Measurements from ENCODE around the gene BMP15. TPM values are rescaled to one million over a fixed set of nuclear protein-coding genes. Genes with fewer than 3 reads are reported as not detected.

BMP15 gene
- total RNA-seq, 1 experiment from 2014 or later, result not detected

DNA sequence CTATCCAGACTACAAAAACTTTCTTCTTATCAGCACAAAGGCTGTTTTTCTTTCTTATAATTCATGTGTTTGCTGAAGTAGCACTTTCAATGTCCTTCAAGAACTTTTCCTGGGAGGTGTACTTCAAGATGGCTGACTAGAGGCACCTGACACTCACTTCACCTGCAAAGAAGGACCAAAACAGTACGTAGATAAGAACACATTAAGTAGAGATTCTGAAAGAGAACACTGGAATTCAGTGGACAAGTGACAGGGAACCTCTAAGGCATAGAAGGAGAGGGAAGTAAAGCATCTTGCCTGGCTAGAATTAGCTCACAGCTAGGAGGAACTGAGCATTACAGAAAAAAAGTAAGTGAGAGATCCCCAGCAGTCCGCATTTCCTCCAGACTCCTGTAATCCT, 21.7 kb upstream of the BMP15 start:
- Histone ChIP-seq H3K4me3 (ENCODE audit: low read depth in 2 of 2, low read length in 2 of 2) (no peak overlapping the region), H3K4me1 (ENCODE audit: control insufficient read depth, insufficient read depth, low read length) (no peaks in the 10 kb centered on the region), H3K36me3 (ENCODE audit: control insufficient read depth, insufficient read depth, low read length) (no peaks in the 10 kb centered on the region), H3K27ac (ENCODE audit: low read length) (no peak overlapping the region), H3K27me3 (ENCODE audit: control insufficient read depth, insufficient read depth, low read length) (no peaks in the 10 kb centered on the region), H3K9me3 (ENCODE audit: control insufficient read depth, insufficient read depth, low read depth, low read length) (no peaks in the 10 kb centered on the region)
- no peak for DNase-seq (ENCODE audit: low read depth, low spot score)
- BruUV-seq (replicated peaks), result no TSS peak
- TF ChIP-seq SIN3A (IDR thresholded peaks at IDR 0.05; ENCODE audit: borderline replicate concordance, insufficient read depth, low read depth, low read length), result no peak
- TF ChIP-seq POLR2AphosphoS5 (IDR thresholded peaks at IDR 0.05; ENCODE audit: low read depth, low read length), result no peak
- TF ChIP-seq, protein P1, sequence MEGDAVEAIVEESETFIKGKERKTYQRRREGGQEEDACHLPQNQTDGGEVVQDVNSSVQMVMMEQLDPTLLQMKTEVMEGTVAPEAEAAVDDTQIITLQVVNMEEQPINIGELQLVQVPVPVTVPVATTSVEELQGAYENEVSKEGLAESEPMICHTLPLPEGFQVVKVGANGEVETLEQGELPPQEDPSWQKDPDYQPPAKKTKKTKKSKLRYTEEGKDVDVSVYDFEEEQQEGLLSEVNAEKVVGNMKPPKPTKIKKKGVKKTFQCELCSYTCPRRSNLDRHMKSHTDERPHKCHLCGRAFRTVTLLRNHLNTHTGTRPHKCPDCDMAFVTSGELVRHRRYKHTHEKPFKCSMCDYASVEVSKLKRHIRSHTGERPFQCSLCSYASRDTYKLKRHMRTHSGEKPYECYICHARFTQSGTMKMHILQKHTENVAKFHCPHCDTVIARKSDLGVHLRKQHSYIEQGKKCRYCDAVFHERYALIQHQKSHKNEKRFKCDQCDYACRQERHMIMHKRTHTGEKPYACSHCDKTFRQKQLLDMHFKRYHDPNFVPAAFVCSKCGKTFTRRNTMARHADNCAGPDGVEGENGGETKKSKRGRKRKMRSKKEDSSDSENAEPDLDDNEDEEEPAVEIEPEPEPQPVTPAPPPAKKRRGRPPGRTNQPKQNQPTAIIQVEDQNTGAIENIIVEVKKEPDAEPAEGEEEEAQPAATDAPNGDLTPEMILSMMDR (IDR thresholded peaks at IDR 0.05), result no peak
- TF ChIP-seq, protein P2, sequence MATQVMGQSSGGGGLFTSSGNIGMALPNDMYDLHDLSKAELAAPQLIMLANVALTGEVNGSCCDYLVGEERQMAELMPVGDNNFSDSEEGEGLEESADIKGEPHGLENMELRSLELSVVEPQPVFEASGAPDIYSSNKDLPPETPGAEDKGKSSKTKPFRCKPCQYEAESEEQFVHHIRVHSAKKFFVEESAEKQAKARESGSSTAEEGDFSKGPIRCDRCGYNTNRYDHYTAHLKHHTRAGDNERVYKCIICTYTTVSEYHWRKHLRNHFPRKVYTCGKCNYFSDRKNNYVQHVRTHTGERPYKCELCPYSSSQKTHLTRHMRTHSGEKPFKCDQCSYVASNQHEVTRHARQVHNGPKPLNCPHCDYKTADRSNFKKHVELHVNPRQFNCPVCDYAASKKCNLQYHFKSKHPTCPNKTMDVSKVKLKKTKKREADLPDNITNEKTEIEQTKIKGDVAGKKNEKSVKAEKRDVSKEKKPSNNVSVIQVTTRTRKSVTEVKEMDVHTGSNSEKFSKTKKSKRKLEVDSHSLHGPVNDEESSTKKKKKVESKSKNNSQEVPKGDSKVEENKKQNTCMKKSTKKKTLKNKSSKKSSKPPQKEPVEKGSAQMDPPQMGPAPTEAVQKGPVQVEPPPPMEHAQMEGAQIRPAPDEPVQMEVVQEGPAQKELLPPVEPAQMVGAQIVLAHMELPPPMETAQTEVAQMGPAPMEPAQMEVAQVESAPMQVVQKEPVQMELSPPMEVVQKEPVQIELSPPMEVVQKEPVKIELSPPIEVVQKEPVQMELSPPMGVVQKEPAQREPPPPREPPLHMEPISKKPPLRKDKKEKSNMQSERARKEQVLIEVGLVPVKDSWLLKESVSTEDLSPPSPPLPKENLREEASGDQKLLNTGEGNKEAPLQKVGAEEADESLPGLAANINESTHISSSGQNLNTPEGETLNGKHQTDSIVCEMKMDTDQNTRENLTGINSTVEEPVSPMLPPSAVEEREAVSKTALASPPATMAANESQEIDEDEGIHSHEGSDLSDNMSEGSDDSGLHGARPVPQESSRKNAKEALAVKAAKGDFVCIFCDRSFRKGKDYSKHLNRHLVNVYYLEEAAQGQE (IDR thresholded peaks at IDR 0.05; ENCODE audit: insufficient read depth in 1 of 2, low read depth in 2 of 2, low read length in 1 of 2), result no peak
- no peak for TF ChIP-seq TCF7L2 (IDR thresholded peaks at IDR 0.05; ENCODE audit: low read depth, low read length)
- CTCF ChIA-PET, result no interaction called here
- no peak for ATAC-seq
- POLR2A ChIA-PET, result no interaction called here
- in situ Hi-C loops (cut with HindIII; ENCODE audit: low pct_unique_long_range_greater_than_20kb, low sequenced_read_pairs) (no loop called here), intact Hi-C loops (cut with micrococcal nuclease; ENCODE audit: unreplicated experiment) (no loop called here)

DNA sequence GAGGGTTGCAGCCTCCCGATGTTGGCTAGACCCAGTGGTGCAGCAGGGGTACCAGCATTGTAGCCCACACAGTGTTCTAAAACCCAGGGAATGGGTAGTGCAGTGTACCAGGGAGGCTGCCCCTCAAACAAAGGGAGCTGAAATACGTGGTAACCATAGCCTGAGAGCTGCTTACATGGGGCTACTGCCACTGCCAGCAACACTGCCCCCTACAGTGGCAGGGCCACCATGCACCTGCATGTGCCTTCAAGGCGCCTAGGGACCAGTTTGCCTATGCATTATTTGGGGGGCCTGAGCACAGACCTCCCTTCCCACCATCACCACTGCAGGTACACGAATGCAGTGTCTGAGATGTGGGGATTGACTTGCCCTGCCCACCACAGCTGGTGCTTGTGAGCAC, 21.0 kb upstream of the BMP15 start:
- intact Hi-C loops (cut with micrococcal nuclease; ENCODE audit: unreplicated experiment), result no loop called here
- H3K27ac ChIP-seq (ENCODE audit: low read length), result no peak overlapping the region
- H3K9me3 ChIP-seq (ENCODE audit: control insufficient read depth, insufficient read depth, low read depth, low read length), result no peaks in the 10 kb centered on the region
- in situ Hi-C loops (cut with HindIII; ENCODE audit: low pct_unique_long_range_greater_than_20kb, low sequenced_read_pairs), result no loop called here
- H3K4me3 ChIP-seq (ENCODE audit: low read depth in 2 of 2, low read length in 2 of 2), result no peak overlapping the region
- ChIA-PET POLR2A (no interaction called here), CTCF (no interaction called here)
- no TSS peak for BruUV-seq (replicated peaks)
- H3K4me1 ChIP-seq (ENCODE audit: control insufficient read depth, insufficient read depth, low read length), result no peaks in the 10 kb centered on the region
- DNase-seq (ENCODE audit: low read depth, low spot score) (no peak), ATAC-seq (no peak)
- TF ChIP-seq POLR2AphosphoS5 (IDR thresholded peaks at IDR 0.05; ENCODE audit: low read depth, low read length) (no peak), SIN3A (IDR thresholded peaks at IDR 0.05; ENCODE audit: borderline replicate concordance, insufficient read depth, low read depth, low read length) (no peak)
- TF ChIP-seq, protein P2 (IDR thresholded peaks at IDR 0.05; ENCODE audit: insufficient read depth in 1 of 2, low read depth in 2 of 2, low read length in 1 of 2), result no peak
- H3K36me3 ChIP-seq (ENCODE audit: control insufficient read depth, insufficient read depth, low read length), result no peaks in the 10 kb centered on the region
- H3K27me3 ChIP-seq (ENCODE audit: control insufficient read depth, insufficient read depth, low read length), result no peaks in the 10 kb centered on the region

Measured in Panc1 (cell line).